ENCODE results near the gene TTLL5.

Gene TTLL5

DNA sequence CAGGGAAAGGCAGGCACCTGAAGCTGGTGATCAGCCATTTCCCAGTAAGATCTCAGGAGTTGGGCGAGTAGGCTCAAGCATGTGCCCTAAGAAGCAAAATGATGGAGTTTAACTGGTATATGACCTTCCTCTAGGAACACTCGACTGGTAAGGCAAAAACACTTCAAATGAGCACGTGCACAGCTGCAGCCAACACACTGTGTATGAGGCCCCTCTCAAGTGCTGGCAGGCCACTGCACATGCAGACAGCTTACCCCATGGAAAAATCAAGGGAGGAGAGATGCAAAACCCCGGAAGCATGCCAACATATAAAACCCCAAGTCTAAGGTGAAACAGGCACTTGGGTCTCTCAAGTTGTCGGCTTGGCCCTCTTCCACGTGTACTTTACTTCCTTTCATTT lies 39.2 kb downstream of the TTLL5 start:
- DNase-seq (ENCODE audit: low read depth in 3 of 3, low spot score in 1 of 3) = no peak

GRCh38 chr14:75702122-75702521 lies 41.1 kb downstream of the TTLL5 start:
- DNase-seq (ENCODE audit: low read depth in 3 of 3, low spot score in 1 of 3) = no peak

DNA sequence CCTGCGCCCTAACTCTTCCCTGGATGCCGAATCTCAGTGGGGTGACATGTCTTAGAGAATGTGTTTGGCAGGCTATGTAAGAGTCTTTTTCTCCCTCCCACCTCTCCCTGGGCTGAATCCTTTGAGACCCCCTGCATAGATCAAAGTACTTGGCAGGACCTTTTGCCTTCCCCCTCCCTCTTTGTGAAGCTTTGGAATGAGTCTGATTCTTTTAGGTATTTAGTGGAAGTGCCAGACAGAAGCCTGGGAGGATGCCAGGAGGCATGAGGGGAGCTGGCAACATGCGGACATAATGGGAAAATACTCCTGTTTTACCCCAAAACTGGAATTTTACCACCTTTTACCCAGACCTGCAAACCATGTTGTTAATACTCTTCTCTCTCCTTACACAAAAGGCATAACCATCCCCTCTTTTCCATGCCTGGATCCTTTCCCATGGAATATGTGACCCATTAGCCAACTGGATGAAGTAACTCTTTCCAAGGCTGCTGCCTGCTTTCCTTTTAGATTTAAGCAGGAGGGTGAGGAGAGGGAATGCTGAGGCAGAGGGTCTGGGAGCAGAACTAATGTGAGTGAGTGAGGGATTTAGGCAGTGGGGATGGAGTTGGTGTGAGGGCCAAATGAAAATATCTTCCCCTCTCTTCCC lies 41.7 kb downstream of the TTLL5 start:
- DNase-seq (ENCODE audit: low read depth in 3 of 3, low spot score in 1 of 3) = no peak

- DNase-seq (ENCODE audit: low read depth in 3 of 3, low spot score in 1 of 3) = no peak
Measured at GRCh38 chr14:75703467-75703866, 42.4 kb downstream of the TTLL5 start.

DNA sequence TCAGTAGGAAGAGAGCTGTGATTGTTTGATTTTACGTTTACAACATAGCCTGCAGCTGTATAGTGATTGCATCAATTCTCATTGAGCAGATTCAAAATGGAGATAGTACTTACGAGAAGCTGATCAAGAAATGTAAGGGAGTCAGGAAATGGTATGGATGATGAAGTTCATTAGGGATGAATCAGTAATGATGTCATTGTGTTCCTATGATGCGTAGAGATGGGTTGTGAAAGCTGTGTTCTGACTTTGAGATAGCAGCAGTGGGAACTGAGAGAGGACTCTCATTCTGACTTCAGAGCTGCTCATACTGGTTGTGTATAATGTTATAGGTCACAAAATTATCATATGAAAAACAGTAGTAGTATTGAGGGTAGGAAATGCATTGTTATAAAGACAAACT lies 44.0 kb downstream of the TTLL5 start:
- no peak for DNase-seq (ENCODE audit: low read depth in 3 of 3, low spot score in 1 of 3)

- peak; percentile 8 to 22 (median 19) for DNase-seq (ENCODE audit: low read depth in 3 of 3, low spot score in 1 of 3)
Measured at GRCh38 chr14:75709207-75709812, 48.3 kb downstream of the TTLL5 start.

GRCh38 chr14:75711105-75711795 lies 50.2 kb downstream of the TTLL5 start:
- no peak for DNase-seq (ENCODE audit: low read depth in 3 of 3, low spot score in 1 of 3)

GRCh38 chr14:75711796-75712211 lies 50.8 kb downstream of the TTLL5 start:
- DNase-seq (ENCODE audit: low read depth in 3 of 3, low spot score in 1 of 3) = no peak

- no peak for DNase-seq (ENCODE audit: low read depth in 3 of 3, low spot score in 1 of 3)
Measured at GRCh38 chr14:75714991-75715390, 53.9 kb downstream of the TTLL5 start.

DNA sequence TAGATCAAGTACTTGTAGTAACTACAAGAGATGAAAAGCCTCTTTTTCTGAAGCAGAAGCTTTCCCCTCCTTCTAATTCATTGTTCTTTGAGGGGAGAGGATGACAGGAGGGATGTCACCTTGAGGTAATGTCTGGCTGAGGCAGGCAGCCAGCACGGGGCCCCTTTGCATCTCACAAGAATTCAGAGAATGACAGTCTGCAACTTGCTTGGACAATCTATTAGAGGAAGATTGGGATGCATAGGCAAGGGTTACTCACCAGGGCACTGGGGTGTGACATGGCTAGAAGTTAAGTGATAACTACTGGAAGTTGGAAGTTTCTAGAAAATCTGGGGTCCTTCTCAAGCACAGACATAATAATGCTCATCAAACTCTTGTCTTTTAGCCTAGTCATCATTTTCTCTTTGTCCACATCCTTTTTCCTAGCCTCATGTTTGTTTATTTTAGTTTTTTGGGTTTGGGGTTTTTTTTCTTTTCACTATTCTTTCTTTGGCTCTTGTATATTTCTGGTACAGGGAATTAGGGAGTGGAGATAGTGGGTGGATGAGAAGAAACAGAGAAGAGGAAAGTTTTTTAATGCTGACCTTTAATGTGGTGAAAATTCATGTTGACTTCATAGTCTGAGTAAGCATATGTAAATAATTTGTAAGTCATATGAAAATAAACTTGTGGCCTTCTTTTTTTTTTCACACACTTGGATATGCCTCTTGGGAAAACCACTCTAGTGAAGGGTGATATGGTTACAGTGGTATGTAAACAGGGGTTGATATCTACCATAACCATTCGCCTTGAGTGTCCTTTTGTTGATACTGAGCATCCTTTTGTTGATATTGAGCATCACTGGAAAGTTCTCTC lies 55.1 kb downstream of the TTLL5 start:
- no peak for DNase-seq (ENCODE audit: low read depth in 3 of 3, low spot score in 1 of 3)

DNA sequence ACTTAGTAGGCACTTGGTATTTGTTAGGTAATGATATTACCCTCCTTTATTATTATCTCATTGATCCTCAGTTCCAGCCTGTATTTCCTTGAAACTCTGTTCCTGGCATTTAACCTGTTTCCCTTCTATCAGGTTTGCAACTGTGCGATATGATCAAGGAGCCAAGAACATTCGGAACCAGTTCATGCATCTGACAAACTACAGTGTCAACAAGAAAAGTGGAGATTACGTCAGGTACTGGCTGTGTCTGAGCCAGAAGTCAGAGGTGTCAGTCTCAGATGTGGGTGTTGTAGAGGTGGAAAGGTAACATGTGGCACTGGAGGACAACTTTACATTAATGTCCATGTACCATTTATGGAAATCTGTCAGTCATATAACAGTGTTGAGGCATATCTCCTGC lies 56.7 kb downstream of the TTLL5 start:
- no peak for DNase-seq (ENCODE audit: low read depth in 3 of 3, low spot score in 1 of 3)

- no peak for DNase-seq (ENCODE audit: low read depth in 3 of 3, low spot score in 1 of 3)
Measured at GRCh38 chr14:75718199-75718598, 57.2 kb downstream of the TTLL5 start.

GRCh38 chr14:75720116-75720515 lies 59.1 kb downstream of the TTLL5 start:
- no peak for DNase-seq (ENCODE audit: low read depth in 3 of 3, low spot score in 1 of 3)

GRCh38 chr14:75720842-75721498 lies 59.9 kb downstream of the TTLL5 start:
- no peak for DNase-seq (ENCODE audit: low read depth in 3 of 3, low spot score in 1 of 3)

DNA sequence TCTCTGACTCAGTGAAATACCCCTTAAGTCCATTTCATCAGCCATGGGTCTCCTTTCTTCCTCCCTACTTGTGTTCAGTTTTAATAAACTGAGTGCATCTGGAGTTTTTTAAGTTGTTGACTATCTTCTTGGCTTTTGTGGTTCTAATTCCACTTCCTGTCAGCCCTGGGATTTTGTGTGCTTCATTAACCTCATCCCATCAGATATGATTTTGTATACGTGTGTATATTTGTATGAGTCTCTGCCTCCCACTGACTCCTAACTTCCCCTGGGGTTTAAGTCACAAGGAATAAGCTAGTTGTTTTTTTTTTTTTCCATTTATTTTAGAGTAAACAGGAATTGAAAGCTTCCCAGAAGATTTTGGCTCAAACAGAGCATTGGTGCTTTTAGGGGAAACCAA lies 62.7 kb downstream of the TTLL5 start:
- DNase-seq (ENCODE audit: low read depth in 3 of 3, low spot score in 1 of 3) = no peak

DNA sequence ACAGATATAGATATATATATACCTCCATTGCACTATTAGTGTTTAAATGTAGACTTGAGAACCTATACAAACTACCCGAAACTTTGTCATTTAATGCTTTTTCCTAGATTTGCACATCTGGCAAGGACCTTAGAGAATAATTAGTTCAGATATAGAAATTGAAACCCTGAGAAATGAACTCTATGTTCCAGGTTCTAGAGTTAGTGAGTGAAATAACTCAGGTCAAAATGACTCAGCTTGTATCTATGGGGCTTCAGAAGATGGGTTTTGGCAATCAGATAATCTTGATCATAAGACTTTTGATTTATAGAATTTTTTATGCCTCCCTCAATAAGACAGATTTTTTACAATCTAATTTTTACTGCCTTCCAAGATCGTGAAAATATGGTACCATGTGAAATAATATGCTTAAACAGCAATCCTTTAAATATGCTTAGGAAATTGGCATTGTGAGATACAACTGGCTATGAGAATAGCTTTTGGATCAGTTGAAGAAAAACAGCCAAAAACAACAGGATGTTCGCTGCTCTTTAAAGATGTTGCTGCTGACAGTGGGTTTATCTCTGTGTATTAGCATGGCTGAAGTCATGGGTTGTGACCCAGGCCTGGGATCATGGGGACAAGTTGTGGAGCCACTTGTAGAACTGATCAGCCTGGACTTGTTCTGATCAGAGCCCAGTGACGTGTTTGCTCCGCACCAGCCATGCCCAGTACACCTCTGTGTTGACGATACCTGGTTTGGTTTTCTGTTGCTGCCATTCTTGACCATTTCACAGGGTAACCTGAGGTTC lies 63.6 kb downstream of the TTLL5 start:
- no peak for DNase-seq (ENCODE audit: low read depth in 3 of 3, low spot score in 1 of 3)

- no peak for DNase-seq (ENCODE audit: low read depth in 3 of 3, low spot score in 1 of 3)
Measured at GRCh38 chr14:75725481-75725880, 64.4 kb downstream of the TTLL5 start.

- no peak for DNase-seq (ENCODE audit: low read depth in 3 of 3, low spot score in 1 of 3)
Measured at GRCh38 chr14:75726321-75726720, 65.3 kb downstream of the TTLL5 start.

GRCh38 chr14:75727124-75727523 lies 66.1 kb downstream of the TTLL5 start:
- DNase-seq (ENCODE audit: low read depth in 3 of 3, low spot score in 1 of 3) = no peak

GRCh38 chr14:75732888-75733287 lies 71.8 kb downstream of the TTLL5 start:
- no peak for DNase-seq (ENCODE audit: low read depth in 3 of 3, low spot score in 1 of 3)

Data from stimulated activated CD4-positive, alpha-beta T cell treated with anti-CD3 and anti-CD28 coated beads, TNF-alpha, amount 100 ng/mL, for 1 hour (primary cell).